Dedifferentiated amniotic fluid mesenchymal stem cell (primary cell): Measurements from ENCODE around the gene IL15RA.
"Not testable (repeated sequence)": the region's sequence is repeated elsewhere in the genome, so short reads cannot be mapped to it uniquely, and the experiment has no call there.

Experiments used
- DNase-seq: peaks from one replicate; pipeline ENCODE4 v3.0.0-alpha.2; 2016; ENCODE audit errors: extremely low spot score

Gene IL15RA

DNA sequence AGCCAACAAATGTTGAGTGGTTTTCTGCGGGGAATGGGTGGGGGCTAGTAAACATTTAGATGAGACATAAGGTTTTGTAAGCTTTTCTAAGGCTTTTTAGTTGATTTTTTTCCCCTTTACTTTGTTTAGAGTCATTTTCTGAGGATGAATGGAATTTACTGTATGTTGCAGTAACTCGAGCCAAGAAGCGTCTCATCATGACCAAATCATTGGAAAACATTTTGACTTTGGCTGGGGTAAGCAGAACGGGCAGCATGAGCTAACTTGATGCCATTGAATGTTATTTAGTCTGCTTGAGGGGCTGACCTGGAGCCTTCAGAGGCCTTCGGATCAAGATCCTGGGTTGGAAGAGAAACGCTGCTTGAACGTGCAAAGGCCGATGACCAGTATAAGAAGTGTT, 50.0 kb downstream of the IL15RA start:
- peak; percentile 91 for DNase-seq

DNA sequence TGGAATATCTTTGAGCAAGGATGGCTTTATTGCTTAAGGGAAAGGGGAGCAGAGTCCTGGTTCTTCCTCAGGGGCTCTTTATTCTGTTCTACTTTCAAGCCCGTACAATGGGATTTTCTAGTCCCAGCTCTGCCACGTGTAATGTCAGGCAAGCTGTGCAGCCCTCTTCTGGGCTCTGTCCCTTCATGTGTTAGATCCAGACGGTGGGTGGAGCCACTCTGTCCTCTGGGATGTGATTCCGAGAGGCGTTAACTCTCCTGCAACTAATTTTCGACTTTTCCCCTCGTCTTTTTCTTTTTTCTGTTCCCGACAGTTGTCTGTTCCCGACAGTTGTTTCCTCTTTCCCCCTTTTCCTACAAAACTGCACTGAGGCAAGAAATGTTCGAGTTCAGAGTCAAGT, 52.5 kb downstream of the IL15RA start:
- DNase-seq = no peak

DNA sequence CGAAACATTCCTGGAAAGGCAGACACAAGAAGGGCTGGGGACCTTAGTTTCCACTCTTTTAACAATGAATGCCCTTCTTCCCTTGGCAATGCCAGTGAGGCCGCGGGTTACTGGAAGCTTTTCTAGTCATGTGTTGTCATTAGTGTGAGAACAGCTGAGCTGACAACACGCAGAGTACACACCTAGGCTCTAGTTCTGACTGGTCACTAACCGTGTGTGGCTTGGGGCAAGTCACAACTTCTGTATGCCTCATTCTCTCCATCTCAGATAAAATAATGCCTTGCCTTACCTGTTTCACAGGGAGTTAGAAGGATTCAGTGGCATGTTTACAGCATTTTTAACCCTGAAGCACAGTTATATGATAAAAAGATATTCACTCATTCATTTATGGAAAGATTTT, 55.6 kb downstream of the IL15RA start:
- no peak for DNase-seq

DNA sequence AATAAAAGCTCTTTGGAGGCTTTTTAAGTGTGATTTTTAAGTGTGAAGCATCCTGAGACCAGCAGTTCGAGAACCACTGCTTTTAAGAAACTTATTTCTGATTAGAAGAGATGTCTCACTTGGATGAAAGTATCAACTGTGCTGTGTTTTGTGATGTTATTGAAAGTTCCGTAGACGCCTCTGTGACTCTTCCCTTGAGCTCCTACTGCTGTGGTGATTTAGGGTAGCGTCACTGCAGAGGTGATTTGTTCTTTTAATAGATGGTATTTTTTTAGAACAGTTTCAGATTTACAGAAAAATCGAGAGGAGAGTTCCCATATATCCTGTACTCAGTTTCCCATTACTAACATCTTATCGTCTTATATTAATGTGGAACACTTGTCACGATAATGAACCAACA, 57.8 kb downstream of the IL15RA start:
- no peak for DNase-seq

DNA sequence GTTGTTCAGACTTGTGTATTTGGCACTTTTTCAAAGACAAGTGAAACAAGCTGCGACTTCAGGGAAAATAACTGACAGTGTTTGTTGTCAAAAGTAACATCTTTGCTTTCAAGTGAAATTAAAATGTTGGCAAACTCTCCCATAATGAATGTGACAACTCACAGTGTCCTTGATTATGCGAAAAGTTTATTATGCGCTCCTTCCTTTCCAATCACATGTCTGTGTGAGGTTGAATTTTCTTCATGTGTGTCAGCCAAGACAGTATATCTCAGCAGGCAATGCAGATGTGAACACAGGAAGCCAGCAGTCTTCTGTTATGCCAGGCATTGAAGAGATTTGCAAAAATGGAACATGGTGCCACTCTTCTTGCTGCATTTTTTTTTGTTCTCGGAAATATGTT, 58.6 kb downstream of the IL15RA start:
- no peak for DNase-seq

DNA sequence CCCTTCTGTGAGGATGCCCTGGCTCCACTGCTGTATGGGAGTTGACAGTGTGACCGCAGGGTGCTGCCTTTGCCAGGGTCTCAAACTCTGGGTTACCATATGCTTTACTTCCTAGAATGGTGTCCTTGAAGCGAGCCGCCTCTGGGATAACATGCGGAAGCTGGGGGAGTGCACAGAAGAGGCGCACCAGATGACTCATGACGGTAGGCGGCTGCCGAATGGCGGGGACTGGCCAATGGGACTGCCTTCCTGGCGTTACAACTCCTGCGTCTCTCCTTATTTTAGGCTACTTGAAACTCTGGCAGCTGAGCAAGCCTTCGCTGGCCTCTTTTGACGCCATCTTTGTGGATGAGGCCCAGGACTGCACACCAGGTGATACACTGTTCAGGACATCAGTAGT, 60.0 kb downstream of the IL15RA start:
- no peak for DNase-seq

DNA sequence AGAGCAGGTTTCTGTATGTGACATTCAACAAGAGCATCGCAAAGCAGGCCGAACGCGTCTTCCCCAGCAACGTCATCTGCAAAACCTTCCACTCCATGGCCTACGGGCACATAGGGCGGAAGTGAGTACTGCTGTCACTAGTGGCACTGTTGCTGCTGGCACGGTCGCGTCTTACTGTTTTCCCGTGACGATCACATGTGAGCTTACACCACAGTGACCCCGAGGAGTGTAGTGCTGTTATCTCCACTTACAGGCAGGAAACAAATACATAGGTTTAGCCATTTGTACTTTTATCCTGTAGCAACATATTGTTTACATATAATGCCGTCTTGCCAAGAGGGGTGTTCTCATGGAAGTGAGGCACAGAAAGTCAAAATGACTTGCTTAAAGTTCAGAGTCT, 61.9 kb downstream of the IL15RA start:
- no peak for DNase-seq

DNA sequence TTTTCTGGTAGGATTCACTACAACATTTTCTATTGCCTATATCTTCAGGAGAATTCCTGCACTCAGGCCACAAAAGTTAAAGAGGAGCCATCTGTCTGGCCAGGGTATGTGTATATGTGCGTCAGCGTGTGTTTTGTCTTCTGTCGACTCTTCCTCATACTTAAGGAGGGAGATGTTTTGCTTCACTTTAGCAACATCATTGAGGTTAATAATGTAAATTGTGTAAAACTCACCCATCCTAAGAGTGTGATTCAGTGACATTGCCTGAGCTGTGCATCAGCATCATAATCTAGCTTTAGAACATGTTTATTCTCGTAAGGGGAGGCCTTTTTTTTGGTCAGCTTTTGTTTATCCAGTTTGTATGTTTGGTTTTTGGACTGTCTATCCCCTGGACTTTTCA, 63.6 kb downstream of the IL15RA start:
- no peak for DNase-seq

DNA sequence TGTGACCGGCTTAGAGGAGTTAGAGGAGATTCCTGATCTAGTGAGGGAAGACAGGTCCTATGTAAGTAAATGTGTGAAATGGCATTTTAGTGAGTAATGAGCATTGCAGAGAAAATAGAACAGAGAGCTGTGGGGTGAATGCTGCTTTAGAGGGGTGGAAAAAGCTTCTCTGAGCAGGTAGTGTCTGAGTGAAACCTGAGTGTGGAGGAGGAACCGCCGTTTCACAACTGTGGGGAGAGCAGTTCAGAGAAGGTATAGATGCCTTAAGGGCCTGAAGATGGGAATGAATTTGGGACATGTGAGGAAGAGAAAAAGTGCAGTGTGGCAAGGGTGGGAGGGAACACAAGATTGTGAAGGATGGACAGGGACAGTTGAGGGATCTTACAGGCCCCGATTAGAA, 65.7 kb downstream of the IL15RA start:
- no peak for DNase-seq

DNA sequence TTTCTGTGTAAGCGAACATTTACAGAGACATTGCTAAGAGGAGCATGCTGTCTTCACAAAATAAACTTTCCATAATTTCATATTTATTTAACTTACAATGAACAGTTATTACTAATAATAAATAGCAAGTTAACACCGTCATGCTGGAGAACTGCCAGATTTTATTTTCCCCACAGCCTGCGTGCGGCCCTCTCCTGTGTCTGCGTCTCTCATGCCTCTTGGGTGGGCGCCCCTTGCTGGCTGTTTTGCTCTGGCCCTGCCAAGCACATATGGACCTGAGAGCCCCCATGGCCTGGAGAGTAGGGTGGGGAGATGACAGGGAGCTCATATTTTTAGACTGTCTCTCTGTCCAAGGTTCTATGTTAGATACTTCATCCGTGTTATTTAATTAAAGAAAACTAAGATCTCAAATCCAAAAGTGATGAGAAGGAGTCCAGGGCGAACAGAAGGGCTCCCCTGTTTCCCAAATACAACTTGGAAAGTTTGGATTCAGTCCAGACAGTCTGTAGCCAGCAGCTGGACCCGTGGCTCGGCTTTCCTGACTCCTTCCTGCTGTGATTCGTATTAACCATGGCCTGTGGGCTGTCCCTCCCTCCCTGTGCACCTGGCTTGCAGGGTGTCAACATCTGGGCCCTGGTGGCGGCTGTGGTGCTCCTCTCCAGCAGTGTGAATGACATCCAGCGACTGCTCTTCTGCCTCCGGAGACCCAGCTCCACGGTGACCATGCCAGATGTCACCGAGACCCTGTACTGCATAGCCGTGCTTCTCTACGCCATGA, 66.8 kb downstream of the IL15RA start:
- DNase-seq = no peak

DNA sequence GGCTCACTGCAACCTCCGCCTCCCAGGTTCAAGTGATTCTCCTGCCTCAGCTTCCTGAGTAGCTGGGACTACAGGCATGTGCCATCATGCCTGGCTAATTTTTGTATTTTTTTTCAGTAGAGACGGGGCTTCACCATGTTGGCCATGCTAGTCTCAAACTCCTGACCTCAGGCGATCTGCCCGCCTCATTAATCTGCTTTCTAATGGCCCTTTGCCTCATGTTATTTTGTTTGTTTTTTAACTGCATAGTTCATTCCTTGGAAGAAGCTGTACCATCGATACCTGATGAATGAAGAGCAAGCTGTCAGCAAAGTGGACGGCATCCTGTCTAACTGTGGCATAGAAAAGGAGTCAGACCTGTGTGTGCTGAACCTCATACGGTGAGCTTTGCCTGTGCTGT, 68.7 kb downstream of the IL15RA start:
- DNase-seq = not testable (repeated sequence)

DNA sequence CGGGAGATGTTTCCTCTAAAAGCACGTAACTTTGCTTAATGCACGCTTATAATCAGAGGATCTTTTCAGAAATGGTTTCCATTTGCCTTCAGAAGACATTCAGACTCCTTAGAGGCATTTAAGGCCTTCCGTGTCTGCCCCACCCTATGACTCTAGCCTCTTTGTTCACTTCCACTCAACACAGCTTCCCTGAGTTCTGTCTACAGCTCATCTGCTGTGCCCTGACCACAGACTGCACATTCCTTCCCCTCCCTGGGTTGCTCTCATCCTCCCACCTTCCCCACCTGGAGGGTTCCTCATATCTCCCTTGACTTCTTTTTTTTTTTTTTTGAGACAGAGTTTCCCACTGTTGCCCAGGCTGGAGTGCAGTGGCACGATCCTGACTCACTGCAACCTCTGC, 70.7 kb downstream of the IL15RA start:
- no peak for DNase-seq

DNA sequence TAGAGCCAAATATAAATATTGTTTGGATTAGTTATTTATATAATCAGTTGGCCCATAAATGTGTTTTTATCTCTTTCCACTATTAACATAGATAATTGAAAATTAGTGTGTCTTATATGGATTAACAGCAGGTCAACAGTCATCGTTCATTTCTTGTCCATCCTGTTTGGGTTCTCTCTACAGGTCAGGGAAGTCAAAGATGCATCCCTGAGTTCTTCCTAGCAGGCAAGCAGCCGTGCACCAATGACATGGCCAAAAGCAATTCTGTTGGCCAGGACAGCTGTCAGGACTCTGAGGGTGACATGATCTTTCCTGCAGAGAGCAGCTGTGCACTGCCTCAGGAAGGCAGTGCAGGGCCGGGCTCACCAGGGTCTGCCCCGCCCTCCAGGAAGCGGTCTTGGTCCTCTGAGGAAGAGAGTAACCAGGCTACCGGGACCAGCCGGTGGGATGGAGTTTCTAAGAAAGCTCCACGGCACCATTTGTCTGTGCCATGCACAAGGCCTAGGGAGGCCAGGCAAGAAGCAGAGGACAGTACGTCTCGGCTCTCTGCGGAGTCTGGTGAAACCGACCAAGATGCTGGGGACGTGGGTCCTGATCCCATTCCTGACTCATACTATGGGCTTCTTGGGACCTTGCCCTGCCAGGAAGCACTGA, 71.4 kb downstream of the IL15RA start:
- no peak for DNase-seq

DNA sequence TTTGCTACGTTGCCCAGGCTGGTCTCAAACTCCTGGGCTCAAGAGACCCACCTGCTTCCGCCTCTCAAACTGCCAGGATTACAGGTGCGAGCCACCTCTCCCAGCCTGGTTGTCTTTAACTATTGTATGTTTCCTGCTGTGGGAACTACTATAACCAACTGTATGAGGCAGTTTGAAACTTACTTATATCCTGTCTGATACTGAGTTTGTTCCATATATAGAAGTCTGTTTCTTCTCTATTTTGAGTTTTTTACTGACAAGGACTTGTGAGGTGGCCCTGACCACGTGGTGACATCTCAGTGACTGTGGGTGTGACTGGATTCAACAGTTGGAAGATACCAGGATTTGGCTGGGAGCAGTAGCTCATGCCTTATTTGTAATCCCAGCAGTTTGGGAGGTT, 73.1 kb downstream of the IL15RA start:
- no peak for DNase-seq

DNA sequence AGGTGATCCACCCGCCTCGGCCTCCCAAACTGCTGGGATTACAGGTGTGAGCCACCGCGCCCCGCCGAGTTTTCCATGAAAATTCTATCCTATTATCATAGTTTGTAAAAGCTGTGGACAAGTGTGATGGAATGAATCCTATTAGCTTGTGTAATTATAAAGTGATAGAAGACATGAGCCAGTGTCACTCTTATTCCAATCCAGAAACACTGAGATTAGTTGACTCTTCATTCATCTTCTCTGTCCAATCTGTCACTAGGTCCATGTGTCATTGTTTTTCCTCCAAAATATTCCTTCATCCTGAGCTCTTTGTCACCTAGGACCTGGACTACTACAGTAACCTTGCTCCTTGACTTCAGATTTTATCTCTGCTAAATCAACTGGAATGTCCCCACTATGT, 73.8 kb downstream of the IL15RA start:
- no peak for DNase-seq

DNA sequence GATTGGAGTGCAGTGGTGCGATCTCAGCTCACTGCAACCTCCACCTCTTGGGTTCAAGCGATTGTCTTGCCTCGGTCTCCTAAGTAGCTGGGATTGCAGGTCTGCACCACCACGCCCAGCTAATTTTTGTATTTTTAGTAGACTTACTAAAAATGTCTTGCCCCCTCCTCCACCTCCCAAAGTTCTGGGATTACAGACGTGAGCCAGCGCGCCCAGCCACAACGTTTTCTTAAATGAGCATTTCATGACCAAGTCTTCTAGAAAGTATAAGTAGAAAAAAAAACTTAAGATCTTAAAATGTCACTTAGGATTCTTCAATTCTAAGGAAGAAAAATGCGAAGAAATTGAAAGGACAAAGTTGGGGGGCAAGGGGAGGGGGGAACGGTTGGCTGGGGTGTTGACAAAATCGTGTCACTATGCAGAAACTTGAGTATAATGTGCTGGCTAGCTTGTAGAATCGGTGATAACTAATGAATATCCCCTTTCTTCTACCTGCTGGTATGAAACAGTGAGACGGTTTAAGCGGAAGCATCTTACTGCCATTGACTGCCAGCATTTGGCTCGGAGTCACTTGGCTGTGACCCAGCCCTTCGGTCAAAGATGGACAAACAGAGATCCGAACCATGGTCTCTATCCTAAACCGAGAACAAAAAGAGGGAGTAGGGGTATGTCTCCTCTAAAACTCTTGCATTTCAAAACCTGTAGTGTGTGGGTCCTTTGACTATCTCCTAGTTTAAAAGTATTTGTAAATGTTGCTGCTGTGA, 74.7 kb downstream of the IL15RA start:
- no peak for DNase-seq
